Thyroid gland (tissue), 4 donors: ENCODE results near the gene SKOR2. TPM values are rescaled to one million over a fixed set of nuclear protein-coding genes. Genes with fewer than 3 reads are reported as not detected.

ENCODE experiments used
- DNase-seq, 2 donors: peaks; one replicate each; pipeline ENCODE4 v3.0.0-alpha.2; 2019
- H3K27ac ChIP-seq, 3 donors: fragments of 200-600 bp; sonication (generic); 1 replicate in 2 of 3; 2 replicates in 1 of 3; pipeline ENCODE4 v1.5.1; 2016 to 2019; ENCODE audit warnings: mild to moderate bottlenecking in 1 of 3, moderate library complexity in 1 of 3
- H3K27me3 ChIP-seq: fragments of 200-600 bp; sonication (generic); one replicate; pipeline ENCODE4 v1.5.1; 2019
- H3K36me3 ChIP-seq, 2 donors: fragments of 200-600 bp; sonication (generic); one replicate each; pipeline ENCODE4 v1.5.1; 2016 to 2019
- H3K4me1 ChIP-seq, 2 donors: fragments of 200-600 bp; sonication (generic); one replicate each; pipeline ENCODE4 v1.5.1; 2017 to 2019
- H3K4me3 ChIP-seq, 3 donors: fragments of 200-600 bp; sonication (generic); replicated peaks in 1 of 3; 1 replicate in 2 of 3; 2 replicates in 1 of 3; pipeline ENCODE4 v1.5.1; 2016; ENCODE audit warnings: mild to moderate bottlenecking in 1 of 3
- H3K9me3 ChIP-seq: fragments of 200-600 bp; sonication (generic); one replicate; pipeline ENCODE4 v1.5.1; 2017
- CTCF ChIP-seq, 6 experiments: fragments of 200-600 bp in 3 of 6; fragments of 450-650 bp in 3 of 6; sonication (generic) in 3 of 6; IDR thresholded peaks; one replicate each; pipeline ENCODE4 v1.5.1; 2016 to 2019; ENCODE audit warnings: antibody characterized with exemption in 6 of 6, mild to moderate bottlenecking in 2 of 6, inconsistent platforms in 1 of 6, moderate library complexity in 1 of 6
- POLR2A ChIP-seq, 2 donors: fragments of 450-650 bp; IDR thresholded peaks; one replicate each; pipeline ENCODE4 v1.6.1; 2017; ENCODE audit warnings: antibody characterized with exemption in 2 of 2, mild to moderate bottlenecking in 2 of 2, moderate library complexity in 1 of 2
- WGBS, 2 donors: methylation state at CpG; one replicate each; pipeline ENCODE4 v1.1.5; 2017; 5-methylcytosine and 5-hydroxymethylcytosine counted together
- intact Hi-C: fragments of 100-400 bp; cut with DNase I; formaldehyde crosslinking; loops from one replicate; pipeline ENCODE4 v1.15.1; 2023
- total RNA-seq, 4 donors: library from RNA; depleted of rRNA; stranded (reverse); fragments of >200 nt; gene quantifications; one replicate each; pipeline ENCODE4 v1.2.3, GENCODE V29; 2016

The SKOR2 gene
- total RNA-seq, 4 donors from 2014 or later: not detected

GRCh38 chr18:47286776-47287410, 35.4 kb upstream of the SKOR2 start:
- Histone ChIP-seq H3K4me1 (no peaks in the 10 kb centered on the region), H3K27ac (no peak overlapping the region), H3K9me3 (no peaks in the 10 kb centered on the region), H3K36me3 (no peaks in the 10 kb centered on the region), H3K4me3 (no peak overlapping the region), H3K27me3 (no peaks in the 10 kb centered on the region)
- intact Hi-C loops: no loop called here
- TF ChIP-seq POLR2A (IDR thresholded peaks at IDR 0.05) (no peak), CTCF (IDR thresholded peaks at IDR 0.05) (no peak)
- 80 to 82% methylated on average over 4 of the region's 4 CpGs for WGBS, 2 donors
- DNase-seq: no peak

DNA sequence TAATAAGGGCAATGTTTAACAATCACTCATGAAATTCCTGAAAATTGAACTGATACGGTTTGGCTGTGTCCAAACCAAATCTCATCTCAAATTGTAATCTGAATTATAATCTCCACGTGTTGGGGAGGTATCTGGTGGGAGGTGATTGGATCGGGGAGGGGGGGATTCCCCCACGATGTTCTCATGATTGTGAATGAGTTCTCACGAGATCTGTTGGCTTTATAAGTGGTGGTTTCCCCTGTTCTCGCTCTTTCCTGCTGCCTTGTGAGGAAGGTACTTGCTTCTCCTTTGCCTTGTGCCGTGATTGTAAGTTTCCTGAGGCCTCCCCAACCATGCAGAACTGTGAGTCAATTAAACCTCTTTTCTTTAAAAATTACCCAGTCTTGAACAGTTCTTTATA, 34.0 kb upstream of the SKOR2 start:
- intact Hi-C loops: no loop called here
- H3K4me3 ChIP-seq: no peak overlapping the region
- H3K27ac ChIP-seq: no peak overlapping the region
- H3K9me3 ChIP-seq: no peaks in the 10 kb centered on the region
- DNase-seq: no peak
- no peaks in the 10 kb centered on the region for H3K36me3 ChIP-seq
- no peaks in the 10 kb centered on the region for H3K27me3 ChIP-seq
- no peaks in the 10 kb centered on the region for H3K4me1 ChIP-seq
- TF ChIP-seq CTCF (IDR thresholded peaks at IDR 0.05) (no peak), POLR2A (IDR thresholded peaks at IDR 0.05) (no peak)
- 73 to 78% methylated on average over 7 of the region's 7 CpGs for WGBS, 2 donors

GRCh38 chr18:47284721-47285395, 33.4 kb upstream of the SKOR2 start:
- TF ChIP-seq CTCF (IDR thresholded peaks at IDR 0.05): no peak
- TF ChIP-seq POLR2A (IDR thresholded peaks at IDR 0.05): no peak
- Histone ChIP-seq H3K36me3 (no peaks in the 10 kb centered on the region), H3K4me3 (no peak overlapping the region), H3K27ac (no peak overlapping the region), H3K4me1 (no peaks in the 10 kb centered on the region), H3K9me3 (no peaks in the 10 kb centered on the region), H3K27me3 (no peaks in the 10 kb centered on the region)
- DNase-seq: no peak
- WGBS, 2 donors: 61 to 67% methylated on average over 6 of the region's 6 CpGs
- intact Hi-C loops: no loop called here

DNA sequence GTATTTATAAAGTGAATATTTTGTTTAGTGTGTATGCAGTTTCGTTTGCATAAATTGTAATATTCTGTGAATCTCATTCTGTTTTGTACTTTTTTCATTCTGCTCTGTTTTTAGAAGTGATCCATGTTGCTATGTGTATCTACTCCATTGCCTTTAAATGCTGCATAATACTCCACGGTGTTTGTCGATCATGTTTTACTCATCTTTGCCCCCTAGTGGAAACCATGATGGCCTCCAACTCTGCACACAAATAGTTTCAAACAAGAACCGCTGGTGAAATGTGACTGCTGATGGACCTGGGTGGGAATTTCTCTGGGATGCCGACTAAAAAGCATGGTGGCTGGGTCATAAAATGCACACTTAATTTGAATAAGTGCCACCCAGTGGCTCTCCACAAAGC, 32.0 kb upstream of the SKOR2 start:
- H3K9me3 ChIP-seq: no peaks in the 10 kb centered on the region
- intact Hi-C loops: no loop called here
- DNase-seq: no peak
- H3K36me3 ChIP-seq: no peaks in the 10 kb centered on the region
- TF ChIP-seq CTCF (IDR thresholded peaks at IDR 0.05) (peak in 1 of 6 experiments; percentile 31), POLR2A (IDR thresholded peaks at IDR 0.05) (no peak)
- H3K4me1 ChIP-seq: no peaks in the 10 kb centered on the region
- H3K4me3 ChIP-seq: no peak overlapping the region
- WGBS, 2 donors: 47 to 56% methylated on average over 5 of the region's 5 CpGs
- no peak overlapping the region for H3K27ac ChIP-seq
- no peaks in the 10 kb centered on the region for H3K27me3 ChIP-seq

- TF ChIP-seq POLR2A (IDR thresholded peaks at IDR 0.05) (no peak), CTCF (IDR thresholded peaks at IDR 0.05) (no peak)
- Histone ChIP-seq H3K4me1 (no peaks in the 10 kb centered on the region), H3K36me3 (no peaks in the 10 kb centered on the region), H3K9me3 (no peaks in the 10 kb centered on the region), H3K4me3 (no peak overlapping the region), H3K27me3 (no peaks in the 10 kb centered on the region), H3K27ac (no peak overlapping the region)
- intact Hi-C loops: no loop called here
- DNase-seq: no peak
- 54 to 63% methylated on average over 3 of the region's 3 CpGs for WGBS, 2 donors
These were observed 28.7 kb upstream of the SKOR2 start for GRCh38 chr18:47280121-47280520.
